DMS114 treated with DMSO at 0.1 percent for 48 hours (cell line): ENCODE results near the gene DTNB.

Experiments
- DNase-seq: peaks from one replicate; lab custom pipeline; 2025; ENCODE audit not compliant: unreplicated experiment; lab: John Stamatoyannopoulos, UW

DTNB gene

DNA sequence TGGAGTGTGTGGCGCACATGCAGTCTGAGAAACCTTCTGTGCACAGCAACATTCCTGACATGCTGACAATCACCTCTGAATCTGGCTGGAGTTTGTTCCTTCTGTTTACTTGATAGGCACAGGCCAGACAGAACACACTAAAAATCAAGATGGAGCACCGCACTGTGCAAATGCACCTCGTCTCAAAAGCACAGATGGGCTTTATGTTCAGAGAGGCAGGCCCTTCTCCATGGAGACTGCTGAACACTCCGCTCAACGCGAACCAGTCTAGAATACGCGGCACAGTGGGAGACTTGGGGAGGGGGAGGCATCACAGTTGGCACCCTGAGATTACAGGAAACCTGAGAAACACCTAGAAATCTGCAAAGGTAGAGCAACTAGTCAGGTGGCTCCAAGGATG lies 273.2 kb downstream of the DTNB start:
- DNase-seq = no peak

DNA sequence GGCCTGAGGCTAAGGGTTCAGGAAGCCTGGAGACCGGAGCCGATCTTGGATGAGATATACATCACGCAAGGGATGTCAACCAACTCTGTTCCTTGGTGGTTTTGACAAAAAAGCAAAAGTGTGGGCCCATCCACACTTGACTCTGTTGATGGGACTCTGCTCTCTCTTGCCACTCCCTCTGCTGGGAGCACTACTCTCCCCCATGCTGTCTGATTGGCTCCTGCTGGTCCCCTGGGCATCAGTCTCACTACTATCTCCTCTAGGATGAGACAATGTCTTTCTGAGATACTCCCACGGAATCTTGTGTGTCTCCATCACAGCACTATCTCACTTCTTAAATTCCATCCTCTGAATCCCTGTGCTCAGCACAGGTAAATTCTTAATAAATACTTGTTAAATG lies 274.8 kb downstream of the DTNB start:
- no peak for DNase-seq

DNA sequence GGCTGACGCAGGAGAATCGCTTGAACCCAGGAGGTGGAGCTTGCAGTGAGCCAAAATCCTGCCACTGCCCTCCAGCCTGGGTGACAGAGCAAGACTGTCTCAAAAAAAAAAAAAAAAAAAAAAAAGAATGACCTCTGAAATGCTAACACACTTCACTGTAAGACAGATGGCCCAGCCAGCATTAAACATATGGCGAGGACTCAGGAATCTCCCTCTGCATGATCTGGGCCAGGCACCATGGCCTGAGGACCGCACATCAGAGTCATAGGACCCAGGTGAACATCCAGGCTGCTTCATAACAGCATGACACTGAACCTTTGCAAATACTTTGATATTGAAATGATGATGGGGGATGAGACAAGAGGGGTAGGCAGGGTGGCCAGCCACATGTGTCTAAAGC lies 275.6 kb downstream of the DTNB start:
- DNase-seq = no peak

DNA sequence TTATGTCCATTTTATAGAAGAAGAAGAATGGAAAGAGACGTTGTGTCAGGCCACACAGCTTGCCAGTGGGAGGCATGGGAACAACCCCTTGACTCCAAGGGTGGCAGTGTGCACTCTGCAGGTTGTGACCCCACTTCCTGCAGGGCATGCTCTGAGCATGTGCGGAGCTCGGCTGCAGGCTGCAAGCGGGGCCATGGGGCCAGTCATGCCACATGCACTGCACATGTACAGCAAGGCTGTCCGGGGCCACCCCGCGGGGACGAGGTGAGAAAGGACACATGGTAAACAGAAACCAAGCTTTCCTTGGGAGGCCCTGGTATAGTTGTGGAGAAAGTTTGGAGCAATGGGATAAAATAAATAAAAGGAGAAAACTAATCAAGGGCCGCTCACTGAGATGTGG lies 284.2 kb downstream of the DTNB start:
- DNase-seq = no peak

DNA sequence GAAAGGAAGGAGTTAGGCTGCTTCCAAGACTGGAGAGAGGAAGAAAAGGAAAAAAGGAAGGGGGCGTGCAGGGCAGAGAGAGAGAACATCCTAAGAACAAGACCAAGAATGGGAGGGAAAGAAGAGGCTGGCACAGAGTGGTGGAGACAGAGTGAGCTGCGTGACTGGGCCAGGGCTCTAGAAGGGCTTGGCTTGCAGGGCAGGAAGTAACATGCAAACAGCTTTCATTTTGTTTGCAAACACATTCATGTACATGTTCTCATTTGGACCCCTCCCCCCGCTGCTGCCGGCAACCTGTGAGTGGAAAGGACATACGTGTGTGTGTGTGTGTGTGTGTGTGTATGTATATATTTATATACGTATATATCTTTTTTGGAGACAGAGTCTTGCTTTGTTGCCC lies 284.9 kb downstream of the DTNB start:
- no peak for DNase-seq

DNA sequence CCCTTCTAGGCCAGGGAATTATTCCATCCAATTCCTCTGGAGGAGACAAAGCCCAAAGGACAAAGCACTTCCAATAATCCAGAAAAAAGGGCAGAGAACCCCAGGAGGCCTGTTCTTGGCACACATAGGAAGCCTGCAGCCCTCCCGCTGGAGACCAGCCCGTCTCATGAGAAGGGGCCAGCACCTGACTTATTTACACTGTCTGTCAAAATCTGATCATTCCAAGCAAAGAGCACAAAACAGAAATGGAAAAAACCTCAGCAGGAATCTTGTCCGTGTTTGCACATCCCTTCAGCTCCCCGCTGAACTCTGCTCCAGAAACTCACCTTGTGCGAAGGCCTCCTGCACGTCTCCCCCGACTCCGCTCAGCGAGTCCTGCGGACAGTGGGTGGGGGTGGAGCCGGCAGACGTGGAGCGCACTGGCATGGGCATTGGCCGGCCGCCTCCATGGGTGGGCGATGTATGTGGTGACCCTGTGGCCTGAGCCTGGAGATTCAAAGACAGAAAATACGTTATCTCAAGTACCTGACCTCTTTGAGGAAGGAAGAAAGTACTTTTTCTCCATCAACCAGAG lies 285.4 kb downstream of the DTNB start:
- no peak for DNase-seq

DNA sequence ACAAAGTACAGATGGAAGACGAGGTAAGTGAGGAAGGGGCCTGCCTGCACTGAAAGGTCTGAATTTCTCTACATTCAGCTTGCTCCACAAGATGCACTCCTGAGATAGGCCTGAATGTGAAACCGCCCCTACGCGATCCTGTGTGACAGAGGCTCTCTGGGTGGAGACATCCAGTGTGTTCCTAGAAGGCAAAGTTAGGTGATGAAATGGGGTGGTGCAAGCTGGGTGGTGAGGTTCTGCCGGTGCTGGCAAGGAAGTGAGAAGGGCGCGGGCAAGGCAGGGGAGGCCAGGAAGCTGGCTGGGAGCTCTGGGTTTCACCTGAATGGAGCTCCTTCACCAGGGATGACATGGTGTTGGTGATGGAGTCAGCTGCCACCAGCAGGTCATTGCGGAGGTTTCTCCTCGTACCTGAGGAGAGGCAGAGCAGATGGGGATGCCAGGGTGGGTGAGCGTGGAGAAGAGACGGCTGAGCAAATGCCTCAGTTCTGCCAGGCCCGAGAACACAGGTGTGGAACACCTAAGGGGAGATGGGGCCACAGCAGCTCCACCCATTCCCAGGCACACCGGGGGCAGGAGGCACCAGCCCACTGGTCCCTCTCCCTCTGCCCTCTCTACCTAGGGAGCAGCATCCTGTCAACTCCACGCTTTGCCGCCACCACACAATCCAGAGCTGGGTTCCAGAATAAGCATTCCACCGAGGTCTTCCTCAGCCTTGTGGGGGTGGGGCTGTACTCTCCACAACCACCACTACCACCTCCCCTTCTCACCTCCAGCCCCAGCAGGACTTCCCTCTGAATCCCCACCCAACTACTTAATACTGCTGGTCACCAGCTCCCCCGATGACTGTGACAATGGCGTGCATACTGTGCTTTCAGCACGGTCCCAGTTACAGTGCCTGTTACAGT lies 286.2 kb downstream of the DTNB start:
- no peak for DNase-seq

DNA sequence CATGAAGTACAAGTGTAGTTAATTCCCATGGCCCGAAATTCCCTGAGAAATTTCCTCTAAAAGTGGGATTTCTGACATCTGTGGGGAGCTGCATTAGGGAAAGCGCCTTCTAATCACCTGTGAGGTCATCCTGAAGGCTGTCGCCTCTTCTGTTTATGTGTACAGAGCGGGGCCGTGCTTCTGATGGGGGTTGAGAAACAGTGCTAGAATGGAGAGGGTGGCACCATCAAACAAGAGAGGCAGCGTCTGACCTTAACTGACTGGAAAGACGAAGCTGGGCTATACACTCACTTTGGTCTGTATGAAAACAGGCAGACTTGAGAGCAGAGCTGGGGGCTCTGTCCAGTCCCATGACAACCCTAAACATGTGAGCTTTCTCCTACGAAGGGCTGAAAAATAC lies 287.5 kb downstream of the DTNB start:
- DNase-seq = no peak

DNA sequence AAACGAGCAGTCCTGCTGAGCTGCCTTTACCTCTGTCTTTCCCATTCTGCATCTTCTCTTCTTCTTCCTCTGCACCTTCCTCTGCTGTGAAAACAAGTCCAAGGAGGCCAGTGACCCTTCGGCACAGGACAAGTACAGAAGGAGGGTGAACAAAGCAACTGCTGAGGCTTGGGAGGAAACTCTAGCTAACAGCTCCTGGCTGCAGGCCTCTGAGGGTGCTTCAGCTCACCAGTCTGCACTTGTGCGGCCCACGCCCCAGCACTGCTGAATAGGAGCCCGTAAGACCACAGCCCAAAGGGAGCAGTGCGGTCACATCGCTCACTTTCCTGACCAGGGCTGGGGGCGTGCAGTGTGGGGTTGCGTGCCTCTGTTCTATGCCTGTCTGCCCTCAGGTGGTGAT lies 289.6 kb downstream of the DTNB start:
- DNase-seq = no peak

DNA sequence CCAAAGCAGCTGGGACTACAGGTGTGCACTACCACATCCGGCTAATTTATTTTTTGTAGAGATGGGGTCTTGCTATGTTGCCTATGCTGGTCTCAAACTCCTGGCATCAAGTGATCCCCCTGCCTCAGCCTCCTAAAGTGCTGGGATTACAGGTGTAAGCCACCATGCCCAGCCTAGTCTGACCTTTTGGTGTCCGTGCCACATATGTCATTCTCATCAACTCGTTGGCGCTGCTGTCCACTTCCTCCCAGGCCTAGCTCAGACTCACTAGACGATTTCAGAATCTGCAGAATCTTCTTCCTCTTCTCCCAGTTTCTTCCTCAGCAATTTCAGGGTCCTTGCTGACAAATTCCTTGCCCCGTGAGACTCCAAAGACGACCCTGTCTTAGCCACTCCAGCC lies 291.9 kb downstream of the DTNB start:
- no peak for DNase-seq

DNA sequence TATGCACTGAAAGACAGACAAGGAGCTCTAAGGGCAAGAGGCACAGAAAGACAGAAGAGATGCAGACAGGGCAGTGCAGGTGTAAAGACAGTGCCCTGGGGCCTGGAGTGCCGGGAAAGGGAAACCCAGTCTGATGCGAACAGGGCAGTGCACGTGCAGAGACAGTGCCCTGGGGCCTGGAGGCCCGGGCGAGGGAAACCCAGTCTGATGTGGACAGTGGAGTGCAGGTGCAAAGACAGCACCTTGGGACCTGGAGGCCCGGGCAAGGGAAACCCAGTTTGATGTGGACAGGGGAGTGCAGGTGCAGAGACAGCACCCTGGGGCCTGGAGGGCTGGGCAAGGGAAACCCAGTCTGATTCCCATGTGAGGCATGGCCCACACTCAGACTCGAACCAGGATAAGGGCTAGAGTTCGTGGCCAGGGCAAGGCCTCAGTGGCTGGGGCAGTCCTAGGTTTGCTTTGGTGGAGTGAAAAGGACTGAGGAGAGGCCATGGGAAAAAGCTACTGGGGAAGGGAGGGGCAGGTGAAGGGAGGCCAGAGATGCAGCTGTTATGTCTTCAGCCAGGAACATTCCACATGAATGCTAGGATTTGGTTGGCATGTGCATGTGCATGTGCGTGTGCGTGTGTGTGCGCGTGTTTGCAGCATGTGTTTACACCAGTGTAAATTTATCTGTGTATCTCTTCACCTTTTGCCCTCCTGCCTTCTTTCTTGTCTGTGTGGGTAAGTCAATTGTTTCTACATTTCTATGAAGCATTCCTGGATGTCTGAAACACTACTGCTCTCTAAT lies 292.6 kb downstream of the DTNB start:
- DNase-seq = no peak

DNA sequence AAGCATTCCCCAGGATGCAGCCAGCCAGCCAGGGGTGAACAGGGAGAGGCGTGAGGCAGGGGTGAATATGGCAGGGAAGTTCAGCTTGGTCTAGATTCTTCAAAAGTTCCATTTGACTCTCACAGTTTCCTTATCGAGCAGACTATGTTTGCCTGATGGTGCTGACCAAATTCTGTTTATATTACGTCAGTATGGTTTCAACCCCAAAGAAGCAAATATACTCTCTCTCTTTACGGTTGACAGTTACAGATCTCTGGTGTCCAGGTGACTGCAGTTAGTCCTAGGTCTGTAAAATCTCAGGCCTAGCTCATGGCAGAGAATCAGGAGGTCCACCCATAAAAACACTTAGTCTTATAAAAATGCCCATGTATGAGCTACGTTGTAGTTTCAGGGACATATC lies 293.4 kb downstream of the DTNB start:
- DNase-seq = no peak

DNA sequence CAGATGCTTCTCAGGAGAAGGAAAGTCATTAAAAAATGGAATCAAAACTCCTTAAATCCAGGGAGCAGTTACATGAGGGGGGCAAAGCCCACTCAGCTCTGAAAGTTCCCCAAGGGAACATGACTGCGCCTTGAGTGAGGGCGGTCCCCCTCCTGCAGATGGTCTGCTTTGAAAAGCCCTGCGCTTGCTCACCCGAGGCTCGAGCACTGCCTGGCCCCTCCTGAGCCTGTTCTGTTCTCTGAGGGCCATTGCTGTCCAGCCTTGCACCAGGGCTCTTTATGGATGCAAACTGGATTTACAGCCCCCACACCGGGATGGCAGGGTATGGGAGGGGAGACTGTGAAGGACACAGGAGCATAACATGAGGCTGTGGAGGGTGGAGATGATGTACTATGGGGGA lies 293.8 kb downstream of the DTNB start:
- no peak for DNase-seq

DNA sequence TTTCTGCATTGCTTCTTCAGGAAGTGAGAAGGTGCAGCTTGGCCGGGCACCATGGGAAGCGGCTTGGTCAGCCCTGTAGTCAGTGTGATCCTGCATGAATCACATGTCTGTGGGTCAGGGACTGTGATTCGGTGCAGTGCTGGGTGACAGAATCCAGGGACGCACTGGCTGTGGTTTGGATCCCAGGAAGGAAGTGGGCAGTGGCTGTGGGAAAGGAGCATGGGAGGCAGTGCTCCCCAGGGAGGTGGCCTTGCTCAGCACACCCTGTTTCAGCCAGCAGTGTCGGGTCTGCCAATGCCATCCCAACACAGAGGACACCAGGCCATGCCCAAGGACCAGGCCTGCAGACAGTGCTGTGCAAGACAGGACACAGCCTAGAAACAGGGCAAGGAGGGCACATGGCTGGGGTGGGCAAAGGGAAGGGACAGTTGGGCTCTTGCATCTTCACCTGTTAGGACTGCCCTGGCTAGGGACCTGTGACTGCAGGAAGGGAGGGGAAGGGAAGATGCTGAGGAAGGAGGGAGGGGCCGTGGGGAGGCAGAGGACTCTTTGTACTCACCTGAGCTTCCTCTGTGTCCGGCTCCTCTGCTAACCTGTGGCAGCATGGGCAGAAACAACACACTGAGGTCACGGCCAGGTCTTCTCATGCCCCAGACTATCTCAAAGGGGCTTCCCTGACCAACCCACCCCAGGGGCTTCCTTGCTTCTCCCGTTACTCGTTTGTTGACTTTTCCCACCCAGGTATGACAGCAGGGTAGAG lies 294.5 kb downstream of the DTNB start:
- no peak for DNase-seq

DNA sequence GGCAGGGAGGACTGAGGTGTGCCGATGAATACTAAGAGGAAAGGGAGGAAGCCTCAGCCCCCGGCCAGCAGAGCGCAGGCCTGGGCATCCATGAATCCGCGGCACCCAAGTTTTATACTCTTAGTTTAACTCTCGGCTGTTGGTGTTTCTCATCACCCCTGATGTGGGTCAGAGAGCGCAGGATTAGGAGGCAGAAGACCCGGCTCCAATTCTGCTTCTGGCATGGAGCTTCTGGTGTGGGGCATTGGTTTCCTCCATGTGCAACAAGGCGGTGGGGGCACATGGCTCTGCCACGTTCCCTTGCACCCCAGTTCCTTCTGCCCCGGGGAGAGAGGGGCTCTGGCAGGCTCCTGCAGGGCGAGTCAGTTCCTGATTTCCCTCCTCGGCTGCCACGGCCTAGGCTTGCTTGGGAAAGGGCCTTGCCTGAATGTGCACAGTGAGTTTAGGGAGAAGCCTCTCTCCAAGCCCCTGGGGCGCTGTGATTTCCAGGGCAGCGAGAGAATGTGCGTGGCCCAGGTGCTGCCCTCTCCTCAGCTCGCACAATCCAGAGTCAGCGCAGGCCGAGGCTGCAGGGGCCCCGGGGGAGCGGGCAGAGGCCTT lies 295.5 kb downstream of the DTNB start:
- no peak for DNase-seq

DNA sequence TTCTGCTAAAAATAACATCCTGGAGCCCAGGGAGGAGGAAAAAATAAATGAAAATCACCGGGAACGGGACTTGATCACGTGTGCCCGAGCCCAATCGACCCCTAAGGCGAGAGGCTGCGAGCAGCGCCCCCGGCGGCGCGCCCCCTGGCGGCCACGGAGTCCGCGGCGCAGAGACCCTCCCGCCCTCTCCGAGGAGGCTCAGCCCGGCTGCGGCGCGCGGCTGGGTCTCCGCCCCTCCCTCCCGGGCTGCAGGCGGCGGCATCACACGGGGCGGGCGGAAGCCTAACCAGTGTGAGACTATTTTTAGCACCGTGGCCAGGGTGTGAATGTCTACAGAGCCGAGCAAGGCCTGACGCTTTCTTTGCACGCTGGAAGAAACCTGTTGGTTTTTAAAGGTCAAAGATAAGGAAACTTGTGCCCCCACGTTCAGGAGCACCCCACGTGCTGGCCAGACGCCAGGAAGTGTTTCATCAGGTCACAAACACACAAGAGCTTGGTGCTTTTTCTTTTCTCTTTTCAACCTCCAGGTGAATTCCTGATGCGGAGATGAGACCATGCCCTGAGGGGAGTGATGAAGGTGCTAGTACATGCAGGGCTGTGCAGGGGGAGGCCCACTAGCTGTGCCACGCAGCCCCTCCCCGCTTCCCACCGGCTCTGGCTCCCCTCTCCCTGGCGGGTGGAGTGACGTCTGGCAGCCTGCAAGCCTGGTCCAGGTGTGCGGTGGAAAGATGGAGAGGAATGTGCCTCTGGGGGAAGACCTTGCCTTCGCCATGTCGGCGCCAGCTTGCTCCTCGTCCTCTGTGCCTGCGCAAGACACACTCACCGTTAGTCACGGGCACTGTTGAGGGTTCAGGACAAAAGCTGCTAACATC lies 296.4 kb downstream of the DTNB start:
- DNase-seq = peak; percentile 37

DNA sequence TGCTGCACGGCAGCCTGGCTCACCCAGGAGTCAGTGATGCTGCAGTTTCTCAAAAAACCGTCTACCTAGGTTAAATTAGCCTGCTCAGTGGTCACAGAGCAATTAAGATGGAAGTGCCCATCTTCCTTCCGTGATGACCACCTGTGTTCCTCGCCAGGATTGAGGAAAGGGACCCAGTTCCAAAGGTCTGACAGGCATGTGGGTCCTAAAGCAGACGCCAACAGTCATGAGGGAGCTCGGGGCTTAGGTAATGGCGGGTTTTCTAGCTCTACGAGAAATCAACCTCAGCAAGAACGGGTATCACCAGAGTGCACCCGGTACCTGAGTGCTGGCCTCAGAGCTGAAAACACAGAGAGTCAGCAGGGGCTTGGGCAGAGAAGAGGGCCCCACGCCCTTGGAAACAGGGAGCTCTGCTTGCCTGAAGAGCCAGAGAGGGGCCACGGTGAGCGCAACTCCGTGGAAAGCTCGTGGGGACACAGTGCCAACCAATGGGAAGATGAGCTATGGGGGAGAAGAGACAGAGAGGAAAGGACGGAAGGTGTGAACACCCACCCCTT lies 297.3 kb downstream of the DTNB start:
- DNase-seq = no peak

DNA sequence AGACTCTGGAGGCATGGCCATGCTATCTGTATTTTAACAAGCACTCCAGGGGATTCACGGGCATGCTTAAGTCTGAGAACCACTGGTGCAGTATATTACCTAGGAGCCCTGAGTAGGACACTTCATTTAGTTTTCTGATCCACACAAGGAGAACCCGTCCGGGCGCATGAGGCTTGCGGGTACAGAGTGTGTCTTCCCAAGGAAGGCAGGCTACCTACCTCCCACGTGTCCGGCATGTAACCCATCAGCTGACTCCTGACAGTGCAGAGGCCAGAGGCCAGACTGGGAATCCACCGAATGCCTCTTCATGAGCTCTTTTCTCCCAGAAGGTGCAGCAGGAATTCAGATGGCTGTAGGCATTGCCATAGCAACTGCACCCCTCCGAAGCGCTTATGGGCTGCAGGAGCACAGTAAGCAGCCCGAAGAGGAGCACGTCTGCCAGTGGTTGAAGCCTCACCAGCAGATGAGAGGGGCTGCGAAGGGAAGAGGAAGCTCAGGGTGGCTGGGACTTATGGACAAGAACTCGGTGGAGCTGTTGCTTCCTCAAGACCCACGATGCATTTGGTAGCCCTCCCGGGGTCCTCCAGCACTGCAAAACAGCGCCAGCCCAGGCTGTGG lies 297.9 kb downstream of the DTNB start:
- no peak for DNase-seq

DNA sequence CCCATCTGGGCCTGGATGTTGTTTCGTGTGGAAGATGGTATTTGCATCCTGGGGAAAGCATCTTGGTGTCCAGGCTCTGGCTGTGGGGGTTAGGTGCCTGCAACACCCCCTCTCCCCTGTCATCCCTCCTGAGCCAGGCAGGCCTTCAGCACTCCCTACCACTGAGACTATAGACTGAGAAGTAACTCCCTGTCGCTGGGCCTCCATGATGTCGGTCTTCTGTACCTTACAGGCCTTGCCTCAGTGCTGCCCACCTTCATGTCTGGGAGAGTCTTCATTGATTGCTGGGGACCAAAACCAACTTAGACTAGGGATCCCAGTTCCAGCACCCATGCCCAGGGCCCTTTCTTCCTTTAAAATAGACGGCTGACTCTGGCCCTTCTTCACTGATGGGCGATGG lies 298.6 kb downstream of the DTNB start:
- no peak for DNase-seq
